NB4 (cell line): ENCODE results near the gene SSTR1.

Experiments
- CTCF ChIP-seq: IDR thresholded peaks from one replicate; pipeline ENCODE4 v1.5.1; 2012; ENCODE audit warnings: low read depth, low read length
- MAX ChIP-seq: IDR thresholded peaks from 2 replicates; pipeline ENCODE4 v1.6.1; 2011; ENCODE audit warnings: low read depth, low read length

GRCh38 chr14:38202444-38203191, 5.1 kb upstream of the SSTR1 start:
- TF ChIP-seq CTCF, result no peak
- TF ChIP-seq MAX, result no peak
